GM12801 (cell line): ENCODE results near the gene PHC3.

ENCODE experiments used
- TF ChIP-seq, protein P1 (sequence below): IDR thresholded peaks from one replicate; pipeline ENCODE4 v1.5.1; 2011; ENCODE audit warnings: control low read depth; ENCODE audit not compliant: insufficient read length; ENCODE audit errors: extremely low read depth

The PHC3 gene

DNA sequence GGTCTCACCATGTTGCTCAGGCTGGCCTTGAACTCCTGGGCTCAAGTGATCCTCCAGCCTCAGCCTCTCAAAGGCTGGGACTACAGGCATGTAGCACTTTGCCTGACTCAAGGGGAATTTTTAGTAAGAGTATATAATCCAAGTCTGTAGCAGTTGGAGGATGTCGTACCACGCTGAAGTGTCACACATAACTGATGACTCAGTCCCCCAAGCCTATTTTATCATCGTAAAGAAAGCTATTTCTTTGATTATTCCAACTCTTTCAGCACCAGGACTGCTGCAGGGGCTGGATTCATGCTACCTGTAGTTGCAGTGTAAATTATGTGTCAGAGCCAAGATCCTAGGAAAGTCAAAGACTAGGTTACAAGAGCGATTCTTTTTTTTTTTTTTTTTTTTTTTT lies 39.3 kb upstream of the PHC3 start:
- TF ChIP-seq, protein P1, sequence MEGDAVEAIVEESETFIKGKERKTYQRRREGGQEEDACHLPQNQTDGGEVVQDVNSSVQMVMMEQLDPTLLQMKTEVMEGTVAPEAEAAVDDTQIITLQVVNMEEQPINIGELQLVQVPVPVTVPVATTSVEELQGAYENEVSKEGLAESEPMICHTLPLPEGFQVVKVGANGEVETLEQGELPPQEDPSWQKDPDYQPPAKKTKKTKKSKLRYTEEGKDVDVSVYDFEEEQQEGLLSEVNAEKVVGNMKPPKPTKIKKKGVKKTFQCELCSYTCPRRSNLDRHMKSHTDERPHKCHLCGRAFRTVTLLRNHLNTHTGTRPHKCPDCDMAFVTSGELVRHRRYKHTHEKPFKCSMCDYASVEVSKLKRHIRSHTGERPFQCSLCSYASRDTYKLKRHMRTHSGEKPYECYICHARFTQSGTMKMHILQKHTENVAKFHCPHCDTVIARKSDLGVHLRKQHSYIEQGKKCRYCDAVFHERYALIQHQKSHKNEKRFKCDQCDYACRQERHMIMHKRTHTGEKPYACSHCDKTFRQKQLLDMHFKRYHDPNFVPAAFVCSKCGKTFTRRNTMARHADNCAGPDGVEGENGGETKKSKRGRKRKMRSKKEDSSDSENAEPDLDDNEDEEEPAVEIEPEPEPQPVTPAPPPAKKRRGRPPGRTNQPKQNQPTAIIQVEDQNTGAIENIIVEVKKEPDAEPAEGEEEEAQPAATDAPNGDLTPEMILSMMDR, result no peak

DNA sequence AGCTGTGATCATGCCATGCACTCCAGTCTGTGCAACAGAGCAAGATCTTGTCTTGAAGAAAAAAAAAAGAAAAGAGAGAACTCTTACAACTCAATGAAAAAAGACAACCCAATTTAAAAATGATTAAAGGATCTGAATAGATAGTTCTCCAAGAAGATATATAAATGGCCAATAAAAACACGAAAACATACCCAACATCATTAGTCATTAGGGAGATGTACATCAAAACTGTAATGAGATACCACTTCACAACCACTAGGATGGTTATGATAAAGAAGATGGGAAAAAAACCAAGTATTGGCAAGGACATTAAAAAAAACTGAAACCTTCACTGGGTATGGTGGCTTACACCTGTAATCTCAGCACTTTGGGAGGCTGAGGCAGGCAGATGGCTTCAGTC lies 38.3 kb upstream of the PHC3 start:
- TF ChIP-seq, protein P1, result no peak

DNA sequence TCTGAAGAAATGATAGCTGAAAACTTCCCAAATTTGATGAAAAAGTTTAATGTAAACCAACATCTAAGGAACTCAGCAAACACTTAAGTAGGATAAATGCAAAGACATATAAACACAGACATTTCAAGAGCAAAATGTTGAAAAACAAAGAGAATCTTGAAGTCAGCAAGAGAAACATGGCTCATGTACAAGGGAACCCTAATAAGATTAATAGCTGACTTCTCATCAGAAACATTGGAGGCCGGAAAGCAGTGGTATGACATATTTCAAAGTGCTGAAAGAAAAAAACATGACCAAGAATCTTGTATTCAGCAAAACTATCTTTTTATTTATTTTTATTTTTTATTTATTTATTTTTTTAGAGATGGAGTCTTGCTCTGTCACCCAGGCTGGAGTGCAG lies 30.1 kb upstream of the PHC3 start:
- TF ChIP-seq, protein P1, result no peak

DNA sequence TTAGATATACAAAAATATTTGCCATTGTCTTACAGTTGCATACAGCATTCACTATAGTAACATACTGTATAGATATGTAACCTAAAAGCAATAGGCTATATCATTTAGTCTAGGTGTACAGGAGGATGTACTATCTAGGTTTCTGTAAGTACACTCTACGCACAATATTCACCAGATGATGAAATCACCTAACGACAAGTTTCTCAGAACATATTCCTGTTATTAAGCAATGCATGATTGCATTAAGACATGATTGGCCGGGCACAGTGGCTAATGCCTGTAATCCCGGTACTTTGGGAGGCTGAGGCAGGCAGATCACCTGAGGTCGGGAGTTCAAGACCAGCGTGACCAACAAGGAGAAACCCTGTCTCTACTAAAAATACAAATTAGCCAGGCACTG lies 26.2 kb upstream of the PHC3 start:
- TF ChIP-seq, protein P1, result no peak

DNA sequence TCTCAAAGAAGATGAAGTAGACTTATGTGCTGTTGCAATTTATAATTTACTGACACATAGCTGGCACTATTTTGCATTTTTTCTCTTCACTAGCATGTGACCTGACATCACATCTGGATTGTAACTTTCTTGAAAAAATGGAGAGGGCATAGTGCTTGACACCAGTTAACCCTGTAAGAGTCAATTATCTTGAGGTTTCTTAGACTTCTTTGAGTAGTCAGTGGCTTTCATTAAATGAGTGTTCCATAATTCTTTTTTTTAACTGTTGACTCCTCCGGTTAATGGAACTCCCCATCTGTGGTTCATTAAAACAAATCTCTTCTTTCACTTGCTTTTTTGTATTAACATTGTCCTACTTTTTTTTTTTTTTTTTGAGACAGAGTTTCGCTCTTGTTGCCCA lies 23.8 kb upstream of the PHC3 start:
- TF ChIP-seq, protein P1, result no peak

DNA sequence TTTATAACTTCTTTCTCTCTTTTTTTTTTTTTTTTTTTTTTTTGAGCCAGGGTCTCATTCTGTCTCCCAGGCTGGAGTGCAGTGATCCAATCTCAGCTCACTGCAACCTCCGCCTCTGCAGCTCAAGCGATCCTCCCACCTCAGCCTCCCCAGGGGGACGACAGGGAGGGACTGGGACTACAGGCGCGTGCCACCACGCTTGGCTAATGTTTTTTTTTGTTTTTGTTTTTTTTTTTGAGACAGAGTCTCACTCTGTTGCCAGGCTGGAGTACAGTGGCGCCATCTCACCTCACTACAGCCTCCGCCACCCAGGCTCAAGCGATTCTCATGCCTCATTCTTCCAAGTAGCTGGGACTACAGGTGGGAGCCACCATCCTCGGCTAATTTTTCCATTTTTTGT lies 23.0 kb upstream of the PHC3 start:
- TF ChIP-seq, protein P1, result no peak

DNA sequence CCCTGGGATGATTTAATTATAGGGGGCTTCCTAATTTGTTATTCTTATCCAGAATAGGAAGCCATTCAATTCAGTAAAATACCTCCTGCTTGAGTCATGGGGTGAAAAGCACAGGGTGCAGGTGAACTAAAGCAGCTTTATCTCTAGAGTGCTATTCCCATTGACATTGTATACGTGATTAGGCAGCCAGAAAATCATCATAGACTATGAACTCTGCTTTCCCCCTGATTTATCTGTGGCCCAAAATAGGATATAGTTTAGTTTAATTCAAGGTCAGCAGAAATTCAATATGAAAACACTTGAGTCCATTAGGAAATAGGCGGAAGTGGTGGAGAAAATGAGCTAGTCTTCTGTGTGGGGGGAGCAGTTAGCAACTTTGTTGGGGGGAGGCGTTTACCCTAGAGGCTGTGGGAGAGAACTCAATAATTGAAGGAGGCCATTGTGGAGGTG lies 22.5 kb upstream of the PHC3 start:
- TF ChIP-seq, protein P1, result no peak

DNA sequence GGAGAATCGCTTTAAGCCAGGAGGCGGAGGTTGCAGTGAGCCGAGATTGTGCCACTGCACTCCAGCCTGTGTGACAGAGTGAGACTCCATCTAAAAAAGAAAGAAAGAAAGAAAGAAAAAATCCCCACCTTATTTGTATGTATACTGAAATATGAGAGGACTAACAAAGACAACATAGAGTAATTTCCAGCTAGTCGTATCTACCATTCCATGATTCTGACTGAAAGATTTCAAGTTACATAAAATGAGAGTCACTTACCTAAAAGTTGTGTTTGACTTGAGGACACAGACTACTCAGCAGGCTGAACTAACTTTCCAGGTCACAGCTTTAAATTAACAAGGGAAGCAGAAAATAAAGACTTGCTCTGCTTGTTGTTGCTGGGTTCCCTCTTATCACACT lies 21.9 kb upstream of the PHC3 start:
- TF ChIP-seq, protein P1, result no peak
